ENCODE results near the gene TDRD7. TPM values are rescaled to one million over a fixed set of nuclear protein-coding genes. Genes with fewer than 3 reads are reported as not detected.

The TDRD7 gene
- total RNA-seq, 1 experiment from 2014 or later = 2.8 TPM

DNA sequence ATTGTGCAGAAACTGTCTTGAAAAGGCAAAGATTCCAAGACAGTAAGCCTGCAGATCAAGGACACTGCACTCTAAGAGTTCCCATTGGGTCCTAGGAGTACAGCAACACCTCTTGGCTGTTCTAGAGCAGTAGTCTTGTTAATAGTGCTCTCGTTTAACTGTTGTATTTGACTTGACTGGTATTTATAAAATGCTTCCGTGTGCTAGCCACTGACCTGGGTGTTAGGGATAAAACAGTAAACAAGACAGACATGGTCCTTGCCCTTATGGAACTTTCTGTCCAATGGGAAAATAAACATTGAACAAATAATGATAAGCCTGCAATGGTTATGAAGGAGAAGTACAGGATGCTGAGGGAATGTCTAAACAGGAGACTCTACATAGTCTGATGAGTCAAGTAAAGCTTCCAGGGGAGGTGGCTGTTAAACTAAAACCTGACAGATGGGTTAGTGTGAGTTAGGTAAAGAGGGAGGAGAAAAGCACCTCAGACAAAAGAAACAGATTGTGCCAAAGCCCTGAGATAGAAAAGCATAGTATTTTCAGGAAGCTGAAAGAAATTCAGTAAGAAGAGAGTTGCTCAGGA, 33.3 kb downstream of the TDRD7 start (continued):
- TF ChIP-seq, protein P1, sequence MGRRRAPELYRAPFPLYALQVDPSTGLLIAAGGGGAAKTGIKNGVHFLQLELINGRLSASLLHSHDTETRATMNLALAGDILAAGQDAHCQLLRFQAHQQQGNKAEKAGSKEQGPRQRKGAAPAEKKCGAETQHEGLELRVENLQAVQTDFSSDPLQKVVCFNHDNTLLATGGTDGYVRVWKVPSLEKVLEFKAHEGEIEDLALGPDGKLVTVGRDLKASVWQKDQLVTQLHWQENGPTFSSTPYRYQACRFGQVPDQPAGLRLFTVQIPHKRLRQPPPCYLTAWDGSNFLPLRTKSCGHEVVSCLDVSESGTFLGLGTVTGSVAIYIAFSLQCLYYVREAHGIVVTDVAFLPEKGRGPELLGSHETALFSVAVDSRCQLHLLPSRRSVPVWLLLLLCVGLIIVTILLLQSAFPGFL (CRISPR knock-in tag; IDR thresholded peaks at IDR 0.05; ENCODE audit: borderline replicate concordance) = no peak
- TF ChIP-seq ZNF317 (CRISPR knock-in tag; IDR thresholded peaks at IDR 0.05; ENCODE audit: borderline replicate concordance, low read depth) (no peak), SOX15 (CRISPR knock-in tag; IDR thresholded peaks at IDR 0.05) (no peak), RELA (CRISPR knock-in tag; IDR thresholded peaks at IDR 0.05; ENCODE audit: borderline replicate concordance) (no peak), ATF1 (CRISPR knock-in tag; IDR thresholded peaks at IDR 0.05) (no peak), MYBL2 (CRISPR knock-in tag; IDR thresholded peaks at IDR 0.05) (no peak), ZNF396 (CRISPR knock-in tag; IDR thresholded peaks at IDR 0.05; ENCODE audit: borderline replicate concordance) (no peak), RORB (CRISPR knock-in tag; IDR thresholded peaks at IDR 0.05) (no peak), JAZF1 (CRISPR knock-in tag; IDR thresholded peaks at IDR 0.05) (no peak)

DNA sequence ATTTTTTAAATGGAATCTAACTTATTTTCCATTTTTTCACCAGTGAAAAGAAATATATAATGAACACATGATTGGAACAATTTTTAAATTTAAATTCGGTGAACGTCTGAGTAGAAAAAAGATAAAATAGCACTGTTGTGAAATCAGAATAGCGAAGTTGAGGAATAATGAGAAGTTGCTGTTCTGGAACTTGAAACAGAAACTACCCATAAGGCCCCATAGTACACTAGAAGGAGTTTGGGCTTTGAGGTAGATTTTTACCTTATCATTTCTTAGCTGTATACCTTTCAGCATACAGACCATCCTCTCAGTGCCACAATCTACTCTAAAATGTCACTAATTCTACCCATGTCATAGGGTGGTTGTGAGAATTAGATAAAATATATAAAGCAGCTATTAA, 35.1 kb downstream of the TDRD7 start:
- Mint-ChIP-seq H3K27ac (no peak overlapping the region), H3K36me3 (no peaks in the 10 kb centered on the region), H3K27me3 (ENCODE audit: low read depth) (no peaks in the 10 kb centered on the region; the same call in 1 of the 2 replicates), H3K4me1 (no peaks in the 10 kb centered on the region), H3K4me3 (no peak overlapping the region), H3K9me3 (no peaks in the 10 kb centered on the region)
- ChIA-PET POLR2A (no interaction called here), CTCF (interaction anchor here (0.6 to 1.9 kb wide), 2 partner anchors 152 to 939 kb away, joined by 3 to 8 read pairs; no protein-coding TSS in a partner anchor)
- no peak for DNase-seq (ENCODE audit: low spot score)
- ATAC-seq = no peak
- TF ChIP-seq, protein P2, sequence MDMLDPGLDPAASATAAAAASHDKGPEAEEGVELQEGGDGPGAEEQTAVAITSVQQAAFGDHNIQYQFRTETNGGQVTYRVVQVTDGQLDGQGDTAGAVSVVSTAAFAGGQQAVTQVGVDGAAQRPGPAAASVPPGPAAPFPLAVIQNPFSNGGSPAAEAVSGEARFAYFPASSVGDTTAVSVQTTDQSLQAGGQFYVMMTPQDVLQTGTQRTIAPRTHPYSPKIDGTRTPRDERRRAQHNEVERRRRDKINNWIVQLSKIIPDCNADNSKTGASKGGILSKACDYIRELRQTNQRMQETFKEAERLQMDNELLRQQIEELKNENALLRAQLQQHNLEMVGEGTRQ (CRISPR knock-in tag; IDR thresholded peaks at IDR 0.05) = no peak
- TF ChIP-seq, protein P3, sequence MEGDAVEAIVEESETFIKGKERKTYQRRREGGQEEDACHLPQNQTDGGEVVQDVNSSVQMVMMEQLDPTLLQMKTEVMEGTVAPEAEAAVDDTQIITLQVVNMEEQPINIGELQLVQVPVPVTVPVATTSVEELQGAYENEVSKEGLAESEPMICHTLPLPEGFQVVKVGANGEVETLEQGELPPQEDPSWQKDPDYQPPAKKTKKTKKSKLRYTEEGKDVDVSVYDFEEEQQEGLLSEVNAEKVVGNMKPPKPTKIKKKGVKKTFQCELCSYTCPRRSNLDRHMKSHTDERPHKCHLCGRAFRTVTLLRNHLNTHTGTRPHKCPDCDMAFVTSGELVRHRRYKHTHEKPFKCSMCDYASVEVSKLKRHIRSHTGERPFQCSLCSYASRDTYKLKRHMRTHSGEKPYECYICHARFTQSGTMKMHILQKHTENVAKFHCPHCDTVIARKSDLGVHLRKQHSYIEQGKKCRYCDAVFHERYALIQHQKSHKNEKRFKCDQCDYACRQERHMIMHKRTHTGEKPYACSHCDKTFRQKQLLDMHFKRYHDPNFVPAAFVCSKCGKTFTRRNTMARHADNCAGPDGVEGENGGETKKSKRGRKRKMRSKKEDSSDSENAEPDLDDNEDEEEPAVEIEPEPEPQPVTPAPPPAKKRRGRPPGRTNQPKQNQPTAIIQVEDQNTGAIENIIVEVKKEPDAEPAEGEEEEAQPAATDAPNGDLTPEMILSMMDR (IDR thresholded peaks at IDR 0.05) = no peak
- TF ChIP-seq SOX15 (CRISPR knock-in tag; IDR thresholded peaks at IDR 0.05) (no peak), TP53 (CRISPR knock-in tag; IDR thresholded peaks at IDR 0.05) (no peak), GRHL2 (CRISPR knock-in tag; IDR thresholded peaks at IDR 0.05; ENCODE audit: insufficient replicate concordance, severe bottlenecking) (no peak), HMGA2 (CRISPR knock-in tag; IDR thresholded peaks at IDR 0.05) (no peak), ATF1 (CRISPR knock-in tag; IDR thresholded peaks at IDR 0.05) (no peak), NFE2L1 (CRISPR knock-in tag; IDR thresholded peaks at IDR 0.05) (no peak), EMX1 (CRISPR knock-in tag; IDR thresholded peaks at IDR 0.05) (no peak), KAT7 (CRISPR knock-in tag; IDR thresholded peaks at IDR 0.05; ENCODE audit: borderline replicate concordance) (no peak)
- TF ChIP-seq, protein P4, sequence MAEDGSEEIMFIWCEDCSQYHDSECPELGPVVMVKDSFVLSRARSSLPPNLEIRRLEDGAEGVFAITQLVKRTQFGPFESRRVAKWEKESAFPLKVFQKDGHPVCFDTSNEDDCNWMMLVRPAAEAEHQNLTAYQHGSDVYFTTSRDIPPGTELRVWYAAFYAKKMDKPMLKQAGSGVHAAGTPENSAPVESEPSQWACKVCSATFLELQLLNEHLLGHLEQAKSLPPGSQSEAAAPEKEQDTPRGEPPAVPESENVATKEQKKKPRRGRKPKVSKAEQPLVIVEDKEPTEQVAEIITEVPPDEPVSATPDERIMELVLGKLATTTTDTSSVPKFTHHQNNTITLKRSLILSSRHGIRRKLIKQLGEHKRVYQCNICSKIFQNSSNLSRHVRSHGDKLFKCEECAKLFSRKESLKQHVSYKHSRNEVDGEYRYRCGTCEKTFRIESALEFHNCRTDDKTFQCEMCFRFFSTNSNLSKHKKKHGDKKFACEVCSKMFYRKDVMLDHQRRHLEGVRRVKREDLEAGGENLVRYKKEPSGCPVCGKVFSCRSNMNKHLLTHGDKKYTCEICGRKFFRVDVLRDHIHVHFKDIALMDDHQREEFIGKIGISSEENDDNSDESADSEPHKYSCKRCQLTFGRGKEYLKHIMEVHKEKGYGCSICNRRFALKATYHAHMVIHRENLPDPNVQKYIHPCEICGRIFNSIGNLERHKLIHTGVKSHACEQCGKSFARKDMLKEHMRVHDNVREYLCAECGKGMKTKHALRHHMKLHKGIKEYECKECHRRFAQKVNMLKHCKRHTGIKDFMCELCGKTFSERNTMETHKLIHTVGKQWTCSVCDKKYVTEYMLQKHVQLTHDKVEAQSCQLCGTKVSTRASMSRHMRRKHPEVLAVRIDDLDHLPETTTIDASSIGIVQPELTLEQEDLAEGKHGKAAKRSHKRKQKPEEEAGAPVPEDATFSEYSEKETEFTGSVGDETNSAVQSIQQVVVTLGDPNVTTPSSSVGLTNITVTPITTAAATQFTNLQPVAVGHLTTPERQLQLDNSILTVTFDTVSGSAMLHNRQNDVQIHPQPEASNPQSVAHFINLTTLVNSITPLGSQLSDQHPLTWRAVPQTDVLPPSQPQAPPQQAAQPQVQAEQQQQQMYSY (CRISPR knock-in tag; IDR thresholded peaks at IDR 0.05) = no peak
- TF ChIP-seq, protein P5, sequence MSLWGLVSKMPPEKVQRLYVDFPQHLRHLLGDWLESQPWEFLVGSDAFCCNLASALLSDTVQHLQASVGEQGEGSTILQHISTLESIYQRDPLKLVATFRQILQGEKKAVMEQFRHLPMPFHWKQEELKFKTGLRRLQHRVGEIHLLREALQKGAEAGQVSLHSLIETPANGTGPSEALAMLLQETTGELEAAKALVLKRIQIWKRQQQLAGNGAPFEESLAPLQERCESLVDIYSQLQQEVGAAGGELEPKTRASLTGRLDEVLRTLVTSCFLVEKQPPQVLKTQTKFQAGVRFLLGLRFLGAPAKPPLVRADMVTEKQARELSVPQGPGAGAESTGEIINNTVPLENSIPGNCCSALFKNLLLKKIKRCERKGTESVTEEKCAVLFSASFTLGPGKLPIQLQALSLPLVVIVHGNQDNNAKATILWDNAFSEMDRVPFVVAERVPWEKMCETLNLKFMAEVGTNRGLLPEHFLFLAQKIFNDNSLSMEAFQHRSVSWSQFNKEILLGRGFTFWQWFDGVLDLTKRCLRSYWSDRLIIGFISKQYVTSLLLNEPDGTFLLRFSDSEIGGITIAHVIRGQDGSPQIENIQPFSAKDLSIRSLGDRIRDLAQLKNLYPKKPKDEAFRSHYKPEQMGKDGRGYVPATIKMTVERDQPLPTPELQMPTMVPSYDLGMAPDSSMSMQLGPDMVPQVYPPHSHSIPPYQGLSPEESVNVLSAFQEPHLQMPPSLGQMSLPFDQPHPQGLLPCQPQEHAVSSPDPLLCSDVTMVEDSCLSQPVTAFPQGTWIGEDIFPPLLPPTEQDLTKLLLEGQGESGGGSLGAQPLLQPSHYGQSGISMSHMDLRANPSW (CRISPR knock-in tag; conservative IDR thresholded peaks at IDR 0.05; ENCODE audit: low read depth) = no peak
- TF ChIP-seq, protein P6, sequence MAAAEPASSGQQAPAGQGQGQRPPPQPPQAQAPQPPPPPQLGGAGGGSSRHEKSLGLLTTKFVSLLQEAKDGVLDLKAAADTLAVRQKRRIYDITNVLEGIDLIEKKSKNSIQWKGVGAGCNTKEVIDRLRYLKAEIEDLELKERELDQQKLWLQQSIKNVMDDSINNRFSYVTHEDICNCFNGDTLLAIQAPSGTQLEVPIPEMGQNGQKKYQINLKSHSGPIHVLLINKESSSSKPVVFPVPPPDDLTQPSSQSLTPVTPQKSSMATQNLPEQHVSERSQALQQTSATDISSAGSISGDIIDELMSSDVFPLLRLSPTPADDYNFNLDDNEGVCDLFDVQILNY (CRISPR knock-in tag; IDR thresholded peaks at IDR 0.05) = no peak
- TF ChIP-seq, protein P7, sequence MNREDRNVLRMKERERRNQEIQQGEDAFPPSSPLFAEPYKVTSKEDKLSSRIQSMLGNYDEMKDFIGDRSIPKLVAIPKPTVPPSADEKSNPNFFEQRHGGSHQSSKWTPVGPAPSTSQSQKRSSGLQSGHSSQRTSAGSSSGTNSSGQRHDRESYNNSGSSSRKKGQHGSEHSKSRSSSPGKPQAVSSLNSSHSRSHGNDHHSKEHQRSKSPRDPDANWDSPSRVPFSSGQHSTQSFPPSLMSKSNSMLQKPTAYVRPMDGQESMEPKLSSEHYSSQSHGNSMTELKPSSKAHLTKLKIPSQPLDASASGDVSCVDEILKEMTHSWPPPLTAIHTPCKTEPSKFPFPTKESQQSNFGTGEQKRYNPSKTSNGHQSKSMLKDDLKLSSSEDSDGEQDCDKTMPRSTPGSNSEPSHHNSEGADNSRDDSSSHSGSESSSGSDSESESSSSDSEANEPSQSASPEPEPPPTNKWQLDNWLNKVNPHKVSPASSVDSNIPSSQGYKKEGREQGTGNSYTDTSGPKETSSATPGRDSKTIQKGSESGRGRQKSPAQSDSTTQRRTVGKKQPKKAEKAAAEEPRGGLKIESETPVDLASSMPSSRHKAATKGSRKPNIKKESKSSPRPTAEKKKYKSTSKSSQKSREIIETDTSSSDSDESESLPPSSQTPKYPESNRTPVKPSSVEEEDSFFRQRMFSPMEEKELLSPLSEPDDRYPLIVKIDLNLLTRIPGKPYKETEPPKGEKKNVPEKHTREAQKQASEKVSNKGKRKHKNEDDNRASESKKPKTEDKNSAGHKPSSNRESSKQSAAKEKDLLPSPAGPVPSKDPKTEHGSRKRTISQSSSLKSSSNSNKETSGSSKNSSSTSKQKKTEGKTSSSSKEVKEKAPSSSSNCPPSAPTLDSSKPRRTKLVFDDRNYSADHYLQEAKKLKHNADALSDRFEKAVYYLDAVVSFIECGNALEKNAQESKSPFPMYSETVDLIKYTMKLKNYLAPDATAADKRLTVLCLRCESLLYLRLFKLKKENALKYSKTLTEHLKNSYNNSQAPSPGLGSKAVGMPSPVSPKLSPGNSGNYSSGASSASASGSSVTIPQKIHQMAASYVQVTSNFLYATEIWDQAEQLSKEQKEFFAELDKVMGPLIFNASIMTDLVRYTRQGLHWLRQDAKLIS (CRISPR knock-in tag; IDR thresholded peaks at IDR 0.05; ENCODE audit: borderline replicate concordance) = no peak

All from WTC11 (cell line).